ENCODE results near the gene ASPG. TPM values are rescaled to one million over a fixed set of nuclear protein-coding genes. Genes with fewer than 3 reads are reported as not detected.

ASPG gene
- total RNA-seq, 1 donor, result not detected

- TF ChIP-seq CTCF (IDR thresholded peaks at IDR 0.05; ENCODE audit: insufficient read depth, low read length), result no peak
- DNase-seq (ENCODE audit: low read depth), result no peak
- no peak overlapping the region for H3K4me3 ChIP-seq (ENCODE audit: low read depth, low read length)
Measured at GRCh38 chr14:104164041-104164440, 78.5 kb downstream of the ASPG start.

GRCh38 chr14:104164512-104164911, 79.0 kb downstream of the ASPG start:
- no peak for TF ChIP-seq CTCF (IDR thresholded peaks at IDR 0.05; ENCODE audit: insufficient read depth, low read length)
- DNase-seq (ENCODE audit: low read depth), result no peak
- H3K4me3 ChIP-seq (ENCODE audit: low read depth, low read length), result no peak overlapping the region

Small RNA genes lying within 50 kb of the gene (small RNA-seq; reads per million reads assigned to genes)
- 5.2 reads per million, percentile 89 among the genes with 10 or more reads in this experiment for gene MIR203A

Other genes starting within 250 kb of the ASPG start
- gene PPP1R13B, start 238.1 kb upstream of the ASPG start, total RNA-seq (ENCODE audit: low replicate concordance), result 1.2 and 4.2 TPM in 2 replicates
- gene TDRD9, start 157.2 kb upstream of the ASPG start, total RNA-seq (ENCODE audit: low replicate concordance), result 0.45 and 4.5 TPM in 2 replicates
- gene RD3L, start 143.2 kb upstream of the ASPG start, total RNA-seq (ENCODE audit: low replicate concordance), result not detected in 2 replicates
- gene KIF26A, start 52.9 kb downstream of the ASPG start, total RNA-seq (ENCODE audit: low replicate concordance), result under 0.01 TPM in 1 of 2 replicates, not detected in the other